Vagina (tissue), 2 donors: ENCODE data around the gene LIPT2. TPM values are rescaled to one million over a fixed set of nuclear protein-coding genes. Genes with fewer than 3 reads are reported as not detected.

Experiments used
- DNase-seq, 2 donors: peaks; one replicate each; pipeline ENCODE4 v3.0.0-alpha.2; 2017; ENCODE audit errors: extremely low spot score in 2 of 2
- H3K27ac ChIP-seq: fragments of 200-600 bp; sonication (generic); one replicate; pipeline ENCODE4 v1.5.1; 2019
- H3K27me3 ChIP-seq: fragments of 200-600 bp; sonication (generic); one replicate; pipeline ENCODE4 v1.5.1; 2019
- H3K36me3 ChIP-seq, 2 donors: fragments of 200-600 bp; sonication (generic); one replicate each; pipeline ENCODE4 v1.5.1; 2017 to 2019
- H3K4me1 ChIP-seq: fragments of 200-600 bp; sonication (generic); one replicate; pipeline ENCODE4 v1.5.1; 2019
- H3K4me3 ChIP-seq, 2 donors: fragments of 200-600 bp; sonication (generic); 1 replicate in 1 of 2; 2 replicates in 1 of 2; pipeline ENCODE4 v1.5.1; 2016 to 2019
- H3K9me3 ChIP-seq: fragments of 200-600 bp; sonication (generic); one replicate; pipeline ENCODE4 v1.5.1; 2019
- CTCF ChIP-seq, 3 experiments: fragments of 450-650 bp in 2 of 3; fragments of 200-600 bp in 1 of 3; sonication (generic) in 1 of 3; IDR thresholded peaks; one replicate each; pipeline ENCODE4 v1.5.1; 2017 to 2019; ENCODE audit warnings: antibody characterized with exemption in 3 of 3, mild to moderate bottlenecking in 2 of 3, moderate library complexity in 2 of 3
- POLR2A ChIP-seq, 2 donors: fragments of 450-650 bp; IDR thresholded peaks; one replicate each; pipeline ENCODE4 v1.6.1; 2017; ENCODE audit warnings: antibody characterized with exemption in 2 of 2, mild to moderate bottlenecking in 2 of 2, moderate library complexity in 2 of 2
- POLR2AphosphoS5 ChIP-seq, 2 donors: sonication (generic); formaldehyde crosslinking; IDR thresholded peaks; one replicate each; pipeline ENCODE4 v1.9.0; 2017; ENCODE audit warnings: antibody characterized with exemption in 2 of 2, mild to moderate bottlenecking in 2 of 2, low read depth in 1 of 2; ENCODE audit not compliant: insufficient read depth in 1 of 2
- intact Hi-C: fragments of 100-400 bp; cut with DNase I; formaldehyde crosslinking; loops from one replicate; pipeline ENCODE4 v1.15.1; 2023
- total RNA-seq: library from RNA; depleted of rRNA; stranded (reverse); fragments of >200 nt; gene quantifications from one replicate; pipeline ENCODE4 v1.2.3, GENCODE V29; 2016

Gene LIPT2
- total RNA-seq, 1 donor from 2014 or later: 3.9 TPM

- no peaks in the 10 kb centered on the region for H3K9me3 ChIP-seq
- H3K4me1 ChIP-seq: no peaks in the 10 kb centered on the region
- intact Hi-C loops: no loop called here
- no peak overlapping the region for H3K4me3 ChIP-seq
- no peaks in the 10 kb centered on the region for H3K27me3 ChIP-seq
- no peak overlapping the region for H3K27ac ChIP-seq
- no peak for TF ChIP-seq POLR2AphosphoS5 (IDR thresholded peaks at IDR 0.05; ENCODE audit: insufficient read depth in 1 of 2, low read depth in 1 of 2)
- TF ChIP-seq CTCF (IDR thresholded peaks at IDR 0.05): no peak
- no peak for TF ChIP-seq POLR2A (IDR thresholded peaks at IDR 0.05)
- no peak for DNase-seq
- no peaks in the 10 kb centered on the region for H3K36me3 ChIP-seq
Observed at GRCh38 chr11:74487875-74488274, 5.6 kb downstream of the LIPT2 start.

GRCh38 chr11:74485868-74486267 lies 7.7 kb downstream of the LIPT2 start:
- DNase-seq: no peak
- Histone ChIP-seq H3K9me3 (no peaks in the 10 kb centered on the region), H3K36me3 (no peaks in the 10 kb centered on the region), H3K4me1 (no peaks in the 10 kb centered on the region), H3K27me3 (no peaks in the 10 kb centered on the region), H3K4me3 (no peak overlapping the region), H3K27ac (no peak overlapping the region)
- intact Hi-C loops: no loop called here
- TF ChIP-seq POLR2A (IDR thresholded peaks at IDR 0.05) (no peak), CTCF (IDR thresholded peaks at IDR 0.05) (no peak), POLR2AphosphoS5 (IDR thresholded peaks at IDR 0.05; ENCODE audit: insufficient read depth in 1 of 2, low read depth in 1 of 2) (no peak)

GRCh38 chr11:74480688-74481417 lies 12.7 kb downstream of the LIPT2 start:
- Histone ChIP-seq H3K4me1 (no peaks in the 10 kb centered on the region), H3K27ac (no peak overlapping the region), H3K4me3 (no peak overlapping the region), H3K27me3 (no peaks in the 10 kb centered on the region), H3K36me3 (no peaks in the 10 kb centered on the region), H3K9me3 (no peaks in the 10 kb centered on the region)
- no peak for TF ChIP-seq POLR2AphosphoS5 (IDR thresholded peaks at IDR 0.05; ENCODE audit: insufficient read depth in 1 of 2, low read depth in 1 of 2)
- no peak for TF ChIP-seq CTCF (IDR thresholded peaks at IDR 0.05)
- no peak for TF ChIP-seq POLR2A (IDR thresholded peaks at IDR 0.05)
- no peak for DNase-seq
- intact Hi-C loops: no loop called here

- no peaks in the 10 kb centered on the region for H3K9me3 ChIP-seq
- TF ChIP-seq CTCF (IDR thresholded peaks at IDR 0.05): no peak
- TF ChIP-seq POLR2A (IDR thresholded peaks at IDR 0.05): no peak
- no peak for TF ChIP-seq POLR2AphosphoS5 (IDR thresholded peaks at IDR 0.05; ENCODE audit: insufficient read depth in 1 of 2, low read depth in 1 of 2)
- no peak for DNase-seq
Observed at GRCh38 chr11:74479732-74480123, 13.8 kb downstream of the LIPT2 start.

More at GRCh38 chr11:74479732-74480123, 13.8 kb downstream of the LIPT2 start:
- Histone ChIP-seq H3K36me3 (no peaks in the 10 kb centered on the region), H3K27me3 (no peaks in the 10 kb centered on the region), H3K27ac (no peak overlapping the region), H3K4me1 (no peaks in the 10 kb centered on the region), H3K4me3 (no peak overlapping the region)
- intact Hi-C loops: no loop called here
